NB4 (cell line): ENCODE results near the gene ACY1.

Experiments
- CTCF ChIP-seq: IDR thresholded peaks from one replicate; pipeline ENCODE4 v1.5.1; 2012; ENCODE audit warnings: low read depth, low read length
- MAX ChIP-seq: IDR thresholded peaks from 2 replicates; pipeline ENCODE4 v1.6.1; 2011; ENCODE audit warnings: low read depth, low read length
- MYC ChIP-seq: IDR thresholded peaks from 2 replicates; pipeline ENCODE4 v1.6.1; 2011; ENCODE audit warnings: low read depth, low read length
- POLR2A ChIP-seq: IDR thresholded peaks from 2 replicates; pipeline ENCODE4 v1.6.1; 2011; ENCODE audit warnings: mild to moderate bottlenecking; ENCODE audit not compliant: insufficient read length; ENCODE audit errors: extremely low read depth

- TF ChIP-seq POLR2A (no peak), CTCF (no peak), MYC (no peak), MAX (no peak)
Observed at GRCh38 chr3:52038227-52038626, 54.9 kb downstream of the ACY1 start.
